Naive B cell (primary cell): ENCODE results near the gene PCNP. TPM values are rescaled to one million over a fixed set of nuclear protein-coding genes. Genes with fewer than 3 reads are reported as not detected.
"Not testable (repeated sequence)": the region's sequence is repeated elsewhere in the genome, so short reads cannot be mapped to it uniquely, and the experiment has no call there.

Experiments used
- ATAC-seq, 2 donors: fragments of 150-1000 bp; cut with Tn5 transposase; 2 replicates each; pipeline ENCODE4 v1.10.0; 2021; ENCODE audit warnings: low read depth in 2 of 2, mild to moderate bottlenecking in 2 of 2, moderate library complexity in 2 of 2
- DNase-seq: peaks from one replicate; pipeline ENCODE4 v3.0.0; 2022
- H3K27ac Mint-ChIP-seq, 6 donors: one replicate each; pipeline ENCODE4 v1.8.0; 2020 to 2022; ENCODE audit warnings: mild to moderate bottlenecking in 6 of 6, mixed read lengths in 6 of 6, moderate library complexity in 5 of 6, inconsistent platforms in 2 of 6
- H3K27me3 Mint-ChIP-seq, 3 donors: one replicate each; pipeline ENCODE4 v1.8.0; 2021 to 2022; ENCODE audit warnings: mixed read lengths in 3 of 3, mild to moderate bottlenecking in 1 of 3
- H3K36me3 Mint-ChIP-seq, 2 donors: one replicate each; pipeline ENCODE4 v1.8.0; 2020 to 2022; ENCODE audit warnings: mixed read lengths in 2 of 2, inconsistent platforms in 1 of 2, mild to moderate bottlenecking in 1 of 2
- H3K4me1 Mint-ChIP-seq, 3 donors: one replicate each; pipeline ENCODE4 v1.8.0; 2020 to 2022; ENCODE audit warnings: mixed read lengths in 3 of 3, inconsistent platforms in 1 of 3, mild to moderate bottlenecking in 1 of 3, moderate library complexity in 1 of 3
- H3K4me3 Mint-ChIP-seq, 8 donors: one replicate each; pipeline ENCODE4 v1.8.0; 2020 to 2022; ENCODE audit warnings: mild to moderate bottlenecking in 8 of 8, mixed read lengths in 8 of 8, moderate library complexity in 8 of 8, inconsistent platforms in 2 of 8
- H3K9me3 Mint-ChIP-seq, 7 donors: one replicate each; pipeline ENCODE4 v1.8.0; 2020 to 2022; ENCODE audit warnings: mixed read lengths in 7 of 7, mild to moderate bottlenecking in 5 of 7, inconsistent platforms in 2 of 7, moderate library complexity in 1 of 7
- polyA plus RNA-seq, 6 donors: library from polyadenylated mRNA; unstranded; fragments of 300-500 nt; fragmentation: Illumina TruSeq; gene quantifications; one replicate each; pipeline ENCODE4 v1.2.3, GENCODE V29; 2021; ENCODE audit warnings: low read depth in 6 of 6

Gene PCNP, protein sequence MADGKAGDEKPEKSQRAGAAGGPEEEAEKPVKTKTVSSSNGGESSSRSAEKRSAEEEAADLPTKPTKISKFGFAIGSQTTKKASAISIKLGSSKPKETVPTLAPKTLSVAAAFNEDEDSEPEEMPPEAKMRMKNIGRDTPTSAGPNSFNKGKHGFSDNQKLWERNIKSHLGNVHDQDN
- polyA plus RNA-seq, result 100 to 1,000 TPM; 100 to 187 (median 148) TPM

DNA sequence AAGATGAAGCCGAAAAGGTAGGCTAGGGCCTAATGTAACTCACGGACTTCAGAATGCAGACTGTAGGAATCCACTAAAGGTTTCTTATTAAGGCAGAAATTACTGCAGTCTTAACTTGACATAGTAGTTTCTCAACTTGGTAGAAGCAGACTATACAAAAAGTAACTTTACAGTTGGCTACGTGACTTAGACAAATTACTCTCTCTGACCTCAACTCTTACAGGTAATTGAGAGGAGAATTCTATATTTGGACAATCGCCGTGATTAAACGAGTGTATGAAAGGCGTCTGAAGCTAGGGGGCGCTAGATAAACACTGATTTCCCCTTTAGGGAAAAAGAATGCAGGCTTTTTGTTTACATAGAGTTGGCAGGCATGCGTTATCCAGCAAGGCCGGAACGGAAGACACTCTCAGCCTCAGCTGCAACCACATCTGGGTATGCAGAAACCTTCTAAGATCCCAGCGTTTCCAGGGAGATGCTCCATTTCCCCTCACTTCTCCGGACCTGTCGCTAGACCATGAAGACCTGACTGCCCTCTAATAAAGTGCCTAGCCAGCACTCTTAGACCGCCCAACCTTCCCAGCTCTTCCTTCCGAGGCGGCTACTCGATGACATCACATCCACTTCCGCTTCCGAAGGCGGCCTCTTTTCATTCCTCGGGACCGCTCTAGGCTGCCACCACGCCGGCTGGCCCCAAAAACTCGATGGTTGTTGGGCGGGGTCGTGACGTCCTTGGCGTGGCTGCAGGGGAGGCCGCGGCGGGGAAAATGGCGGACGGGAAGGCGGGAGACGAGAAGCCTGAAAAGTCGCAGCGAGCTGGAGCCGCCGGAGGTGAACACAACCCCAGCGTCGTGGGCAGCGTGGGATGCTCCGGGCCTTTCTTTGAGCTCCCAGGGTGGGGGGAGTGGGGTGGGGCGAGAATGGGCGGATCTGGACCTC lies at the start of gene PCNP:
Gene PCNP, plus strand, starts transcription at position 732 of the 939 bp plus-strand sequence. Its CDS starts 36 bp downstream, at position 768.
- peaks cover 31 to 49% (median 48%) of the 10 kb centered on the region in 3 donors for H3K4me1 Mint-ChIP-seq
- H3K27me3 Mint-ChIP-seq, result no peaks in the 10 kb centered on the region
- peak within 1 kb of the TSS; percentile 91 to 98 (median 96) for H3K4me3 Mint-ChIP-seq
- DNase-seq, result peak; percentile 99
- peak within 1 kb of the TSS; percentile 97 to 99 (median 98) for H3K27ac Mint-ChIP-seq
- H3K36me3 Mint-ChIP-seq, result no peaks in the 10 kb centered on the region
- no peaks in the 10 kb centered on the region for H3K9me3 Mint-ChIP-seq
- ATAC-seq, result peak; percentile 73 to 80

DNA sequence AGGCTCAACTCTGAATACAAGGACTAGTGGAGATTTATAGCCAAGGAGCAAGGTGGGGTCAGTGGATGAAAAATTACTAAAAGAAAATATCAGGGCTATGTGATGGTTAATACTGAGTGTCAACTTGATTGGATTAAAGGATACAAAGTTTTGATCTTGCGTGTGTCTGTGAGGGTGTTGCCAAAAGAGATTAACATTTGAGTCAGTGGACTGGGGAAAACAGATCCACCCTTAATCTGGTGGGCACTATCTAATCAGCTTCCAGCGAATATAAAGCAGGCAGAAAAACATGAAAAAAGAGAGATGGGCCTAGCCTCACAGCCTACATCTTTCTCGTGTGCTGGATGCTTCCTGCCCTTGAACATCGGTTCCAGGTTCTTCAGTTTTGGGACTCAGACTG lies 46.5 kb upstream of the PCNP start:
- no peak for DNase-seq
- Mint-ChIP-seq H3K27me3 (peaks cover 0 to 6% (median 0%) of the 10 kb centered on the region in 3 donors), H3K27ac (no peak overlapping the region), H3K9me3 (peaks cover 0 to 6% (median 4%) of the 10 kb centered on the region in 7 donors), H3K36me3 (peaks cover 0 to 4% of the 10 kb centered on the region in 2 donors), H3K4me3 (no peak overlapping the region), H3K4me1 (no peaks in the 10 kb centered on the region)
- ATAC-seq, result no peak

DNA sequence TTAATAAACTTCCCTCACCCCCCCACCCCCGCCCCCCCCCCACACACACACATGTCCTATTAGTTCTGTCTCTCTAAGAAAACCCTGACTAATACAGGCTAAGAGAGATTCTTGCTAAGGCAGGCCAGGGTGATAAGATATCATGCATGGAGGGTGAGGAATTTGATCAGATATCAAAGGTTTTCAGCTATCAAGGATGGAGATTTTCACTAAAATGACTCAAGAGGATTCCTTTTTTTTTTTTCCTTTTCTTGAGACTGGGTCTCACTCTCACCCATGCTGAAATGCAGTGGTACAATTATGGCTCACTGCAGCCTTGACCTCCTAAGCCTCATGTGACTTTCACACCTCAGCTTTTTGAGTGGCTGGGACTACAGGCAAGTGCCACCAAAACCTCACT lies 46.1 kb upstream of the PCNP start:
- Mint-ChIP-seq H3K36me3 (peaks cover 0 to 4% of the 10 kb centered on the region in 2 donors), H3K9me3 (peaks cover 0 to 6% (median 4%) of the 10 kb centered on the region in 7 donors), H3K4me3 (no peak overlapping the region), H3K27ac (no peak overlapping the region), H3K4me1 (no peaks in the 10 kb centered on the region), H3K27me3 (peaks cover 0 to 11% (median 2%) of the 10 kb centered on the region in 3 donors)
- ATAC-seq (no peak), DNase-seq (no peak)

DNA sequence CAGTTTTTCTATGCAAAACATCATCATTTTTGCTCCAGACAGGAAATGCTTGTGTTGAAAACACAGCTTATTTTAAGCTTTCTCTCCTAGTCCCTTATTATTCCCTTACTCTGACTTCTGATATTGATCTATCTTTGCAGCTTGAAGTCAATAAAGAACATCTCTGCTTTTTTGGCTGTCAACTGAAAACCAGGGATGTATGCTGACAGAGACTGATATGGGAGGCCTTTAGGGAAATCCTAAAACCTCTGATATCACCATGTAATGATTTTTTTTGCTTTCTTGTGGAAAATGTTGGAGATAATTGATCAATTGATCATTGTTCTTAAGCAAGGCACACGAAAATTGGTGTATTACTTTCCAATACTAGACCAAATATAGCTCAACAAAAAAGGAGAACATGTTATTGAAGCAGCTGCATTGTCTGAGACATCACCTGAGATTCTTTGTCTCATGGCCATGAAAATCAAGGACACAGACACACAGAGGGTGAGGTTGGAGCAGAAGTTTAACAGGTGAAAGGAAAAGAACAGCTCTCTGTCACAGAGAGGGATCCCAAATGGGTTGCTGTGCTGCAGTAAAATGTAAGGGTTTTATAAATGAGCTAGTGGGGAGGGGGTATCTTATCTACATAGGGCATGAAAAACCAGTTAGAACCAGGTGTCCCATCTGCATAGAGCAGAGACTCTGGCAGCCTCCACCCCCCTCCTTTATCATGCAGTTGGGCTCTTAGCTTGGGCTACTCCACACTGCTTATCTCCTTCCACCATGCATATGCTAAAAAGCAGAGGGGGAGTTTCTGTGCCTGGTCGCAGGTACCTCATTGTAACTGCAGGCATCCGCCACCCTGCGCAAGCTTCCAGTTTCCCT lies 43.9 kb upstream of the PCNP start:
- no peak overlapping the region for H3K4me3 Mint-ChIP-seq
- H3K27me3 Mint-ChIP-seq, result peaks cover 3 to 17% (median 6%) of the 10 kb centered on the region in 3 donors
- peaks cover 0 to 4% of the 10 kb centered on the region in 2 donors for H3K36me3 Mint-ChIP-seq
- H3K27ac Mint-ChIP-seq, result no peak overlapping the region
- no peak for ATAC-seq
- no peak for DNase-seq
- H3K9me3 Mint-ChIP-seq, result peaks cover 0 to 4% (median 3%) of the 10 kb centered on the region in 7 donors
- H3K4me1 Mint-ChIP-seq, result no peaks in the 10 kb centered on the region

DNA sequence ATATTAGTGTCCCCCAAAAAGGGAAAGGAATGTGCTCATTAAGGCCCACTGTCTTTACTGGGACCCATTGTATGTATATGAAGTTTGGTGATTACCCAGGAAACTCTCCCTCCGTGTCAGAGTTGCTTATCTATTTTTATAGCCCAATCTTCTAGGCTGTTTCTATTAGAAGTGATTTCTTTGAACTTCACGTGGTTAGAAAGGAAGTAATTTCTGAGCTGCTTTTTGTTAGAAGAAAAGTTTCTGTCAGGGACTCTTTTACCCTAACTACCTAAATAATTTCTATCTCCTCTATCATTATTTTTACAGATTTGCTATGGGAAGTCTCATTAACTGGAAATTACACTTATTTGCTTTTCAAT lies 43.3 kb upstream of the PCNP start:
- ATAC-seq, result no peak
- peaks cover 4 to 17% (median 6%) of the 10 kb centered on the region in 3 donors for H3K27me3 Mint-ChIP-seq
- H3K4me3 Mint-ChIP-seq, result no peak overlapping the region
- peaks cover 0 to 4% (median 2%) of the 10 kb centered on the region in 7 donors for H3K9me3 Mint-ChIP-seq
- no peaks in the 10 kb centered on the region for H3K4me1 Mint-ChIP-seq
- DNase-seq, result no peak
- no peak overlapping the region for H3K27ac Mint-ChIP-seq
- H3K36me3 Mint-ChIP-seq, result peaks cover 0 to 4% of the 10 kb centered on the region in 2 donors

DNA sequence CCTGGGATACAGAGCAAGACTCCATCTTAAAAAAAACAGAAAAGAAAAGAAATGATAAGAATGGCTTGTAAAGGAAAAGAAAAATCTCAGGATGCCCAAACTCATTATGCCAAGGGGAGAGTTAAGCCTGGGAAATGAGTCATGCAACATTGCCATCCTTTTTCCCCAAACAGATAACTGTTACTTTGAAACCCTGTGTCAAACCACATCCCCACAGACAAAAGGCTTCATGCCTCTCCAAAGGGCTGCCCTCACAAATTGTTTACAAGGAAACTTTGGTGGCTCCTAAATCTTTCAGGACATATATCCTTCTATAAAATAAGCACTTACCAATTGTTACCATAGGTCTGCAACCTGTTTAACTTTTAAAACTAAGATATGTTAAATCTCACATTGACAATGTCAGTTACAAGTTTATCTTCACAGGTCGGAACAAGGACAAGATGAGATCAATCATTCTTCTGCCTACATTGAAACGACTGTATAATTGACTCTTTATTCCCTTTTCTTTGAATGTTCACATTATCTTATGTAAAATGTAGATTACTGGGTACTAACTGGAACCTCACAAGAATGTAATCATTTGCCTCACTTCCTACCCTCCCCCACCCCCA lies 42.4 kb upstream of the PCNP start:
- no peak overlapping the region for H3K4me3 Mint-ChIP-seq
- H3K27ac Mint-ChIP-seq, result no peak overlapping the region
- H3K36me3 Mint-ChIP-seq, result peaks cover 0 to 4% of the 10 kb centered on the region in 2 donors
- peaks cover 0 to 4% (median 2%) of the 10 kb centered on the region in 7 donors for H3K9me3 Mint-ChIP-seq
- H3K27me3 Mint-ChIP-seq, result peaks cover 4 to 17% (median 10%) of the 10 kb centered on the region in 3 donors
- DNase-seq, result no peak
- ATAC-seq, result no peak
- H3K4me1 Mint-ChIP-seq, result no peaks in the 10 kb centered on the region

DNA sequence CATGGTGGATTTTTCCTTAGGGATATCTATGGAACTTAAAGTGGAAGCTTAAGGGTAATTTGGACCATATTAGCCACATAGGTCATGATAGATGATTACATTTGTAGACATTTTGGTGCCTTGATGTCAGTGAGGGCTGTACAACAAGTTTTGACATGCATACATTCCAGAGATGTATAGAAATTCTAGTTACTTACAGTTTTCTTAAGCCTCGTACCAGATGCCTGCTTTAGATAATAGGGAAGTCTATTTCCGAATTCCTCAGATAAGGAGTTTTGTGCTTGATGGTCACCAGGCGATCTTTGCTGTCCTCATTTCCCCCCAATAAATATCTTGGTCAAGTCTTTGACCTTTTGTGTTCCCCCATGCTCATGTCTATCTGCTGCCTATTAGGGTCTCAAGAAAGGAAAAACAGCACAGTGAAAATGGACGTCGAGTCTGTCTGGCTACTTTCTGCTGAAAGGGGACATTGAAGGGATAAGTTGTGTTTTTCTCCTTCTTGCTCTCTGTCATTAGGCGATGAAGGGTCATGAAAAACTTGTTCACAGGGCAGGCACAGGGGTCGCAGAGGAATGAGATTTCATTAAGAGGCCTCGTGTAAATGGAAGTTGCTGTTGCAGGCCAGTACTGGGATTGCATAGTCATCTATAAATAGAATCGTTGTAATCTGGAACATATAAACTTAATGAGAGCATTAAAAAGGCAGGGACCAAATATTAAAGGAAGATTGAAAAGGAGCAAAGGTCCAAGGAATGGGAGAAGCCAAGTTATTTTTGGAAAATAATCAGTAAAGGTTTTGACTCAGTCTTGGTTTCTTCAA lies 41.0 kb upstream of the PCNP start:
- peaks cover 4 to 17% (median 10%) of the 10 kb centered on the region in 3 donors for H3K27me3 Mint-ChIP-seq
- peaks cover 0 to 4% of the 10 kb centered on the region in 2 donors for H3K36me3 Mint-ChIP-seq
- peaks cover 0 to 4% (median 2%) of the 10 kb centered on the region in 7 donors for H3K9me3 Mint-ChIP-seq
- peaks cover 4 to 12% (median 8%) of the 10 kb centered on the region in 3 donors for H3K4me1 Mint-ChIP-seq
- ATAC-seq (no peak), DNase-seq (no peak)
- H3K4me3 Mint-ChIP-seq, result no peak overlapping the region
- H3K27ac Mint-ChIP-seq, result no peak overlapping the region

DNA sequence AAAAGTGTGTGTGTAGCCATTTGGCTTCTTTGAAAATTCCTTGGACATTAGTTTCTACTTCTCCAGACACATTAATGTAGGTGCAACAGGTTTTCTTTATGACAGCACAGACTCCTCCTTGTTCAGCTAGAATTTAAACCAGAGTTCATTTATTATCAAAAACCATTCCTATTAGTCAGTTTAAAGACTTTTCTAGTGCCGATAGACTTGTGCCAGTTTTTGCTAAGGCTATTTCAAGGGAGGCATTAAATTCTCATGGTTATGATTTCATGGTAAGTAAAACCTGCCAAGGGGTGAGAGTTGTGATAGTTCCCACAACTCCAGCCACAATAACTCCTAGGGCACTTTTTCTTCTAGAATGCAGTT lies 40.4 kb upstream of the PCNP start:
- Mint-ChIP-seq H3K27me3 (peaks cover 4 to 17% (median 10%) of the 10 kb centered on the region in 3 donors), H3K27ac (no peak overlapping the region), H3K4me1 (peaks cover 4 to 15% (median 8%) of the 10 kb centered on the region in 3 donors), H3K36me3 (peaks cover 0 to 4% of the 10 kb centered on the region in 2 donors), H3K4me3 (no peak overlapping the region), H3K9me3 (peaks cover 0 to 4% (median 2%) of the 10 kb centered on the region in 7 donors)
- ATAC-seq (no peak), DNase-seq (no peak)

DNA sequence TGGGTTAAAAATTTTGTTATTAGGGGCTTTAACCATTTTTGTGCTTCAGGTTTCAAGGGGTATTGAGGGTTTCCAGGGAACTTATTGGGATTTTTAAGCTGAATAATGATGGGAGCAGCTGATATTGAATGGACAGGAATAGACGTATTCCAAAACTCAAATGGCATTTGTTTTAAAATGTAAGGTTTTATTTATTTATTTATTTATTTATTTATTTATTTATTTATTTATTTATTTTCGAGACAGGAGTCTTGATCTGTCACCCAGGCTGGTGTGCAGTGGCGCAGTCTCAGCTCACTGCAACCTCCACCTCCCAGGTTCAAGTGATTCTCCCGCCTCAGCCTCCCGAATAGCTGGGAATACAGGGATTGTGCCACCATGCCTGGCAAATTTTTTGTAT lies 38.8 kb upstream of the PCNP start:
- Mint-ChIP-seq H3K4me1 (peaks cover 4 to 15% (median 8%) of the 10 kb centered on the region in 3 donors), H3K9me3 (peaks cover 0 to 2% (median 0%) of the 10 kb centered on the region in 7 donors), H3K4me3 (no peak overlapping the region), H3K27ac (no peak overlapping the region), H3K36me3 (peaks cover 0 to 4% of the 10 kb centered on the region in 2 donors), H3K27me3 (peaks cover 4 to 25% (median 24%) of the 10 kb centered on the region in 3 donors)
- DNase-seq, result no peak
- no peak for ATAC-seq

DNA sequence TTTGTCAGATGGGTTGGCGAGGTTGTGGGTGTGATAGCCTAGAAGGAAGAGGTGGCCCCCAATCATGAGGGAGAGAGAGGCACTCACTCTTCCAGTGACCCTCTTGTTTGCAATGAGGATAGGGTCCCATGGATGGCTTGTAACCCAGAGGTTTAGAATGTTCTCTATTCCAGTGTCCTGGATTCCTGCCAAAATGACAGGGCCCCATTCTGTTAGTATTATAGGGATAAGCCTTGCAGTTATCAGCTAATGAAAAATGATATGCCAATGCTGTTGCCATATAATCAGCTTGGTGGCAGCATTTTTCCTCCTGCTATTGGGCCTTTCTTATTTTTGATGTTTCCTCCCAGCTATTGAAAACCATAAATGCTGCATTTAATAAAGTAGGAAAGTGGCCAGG lies 37.7 kb upstream of the PCNP start:
- H3K27ac Mint-ChIP-seq, result peak overlapping the region in 1 of 6 donors; percentile 73
- peaks cover 4 to 15% (median 8%) of the 10 kb centered on the region in 3 donors for H3K4me1 Mint-ChIP-seq
- H3K4me3 Mint-ChIP-seq, result no peak overlapping the region
- no peak for DNase-seq
- no peak for ATAC-seq
- H3K36me3 Mint-ChIP-seq, result no peaks in the 10 kb centered on the region
- H3K27me3 Mint-ChIP-seq, result peaks cover 4 to 28% (median 25%) of the 10 kb centered on the region in 3 donors
- no peaks in the 10 kb centered on the region for H3K9me3 Mint-ChIP-seq

DNA sequence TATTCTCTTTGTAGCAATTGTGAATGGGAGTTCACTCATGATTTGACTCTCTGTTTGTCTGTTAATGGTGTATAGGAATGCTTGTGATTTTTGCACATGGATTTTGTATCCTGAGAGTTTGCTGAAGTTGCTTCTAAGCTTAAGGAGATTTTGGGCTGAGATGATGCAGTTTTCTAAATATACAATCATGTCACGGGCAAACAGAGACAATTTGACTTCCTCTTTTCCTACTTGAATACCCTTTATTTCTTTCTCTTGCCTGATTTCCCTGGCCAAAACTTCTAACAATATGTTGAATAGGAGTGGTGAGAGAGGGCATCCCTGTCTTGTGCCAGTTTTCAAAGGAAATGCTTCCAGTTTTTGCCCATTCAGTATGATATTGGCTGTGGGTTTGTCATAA lies 37.0 kb upstream of the PCNP start:
- H3K4me3 Mint-ChIP-seq, DNase-seq, H3K36me3 Mint-ChIP-seq, H3K9me3 Mint-ChIP-seq, ATAC-seq: not testable (repeated sequence)
- Mint-ChIP-seq H3K4me1 (peaks cover 4 to 15% (median 8%) of the 10 kb centered on the region in 3 donors), H3K27ac (peak overlapping the region in 2 of 6 donors; percentile 63 to 70), H3K27me3 (peaks cover 6 to 28% (median 24%) of the 10 kb centered on the region in 3 donors)

DNA sequence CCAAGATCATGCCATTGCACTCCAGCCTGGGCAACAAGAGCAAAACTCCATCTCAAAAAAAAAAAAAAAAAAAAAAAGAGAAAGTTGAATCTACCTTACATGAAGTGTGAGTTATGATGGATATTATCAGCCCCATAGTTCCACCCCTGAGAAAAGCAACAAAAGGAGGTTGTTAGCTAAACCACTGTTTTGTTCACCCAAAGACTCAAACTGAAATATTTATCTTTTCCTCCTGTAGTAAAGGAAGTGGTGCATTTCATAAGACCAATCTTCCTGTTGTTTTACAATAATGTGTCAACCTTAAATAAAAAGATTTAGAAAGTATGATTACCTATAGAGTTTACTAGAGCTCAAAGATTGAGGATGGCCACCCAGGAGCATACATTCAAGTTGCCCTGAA lies 31.0 kb upstream of the PCNP start:
- Mint-ChIP-seq H3K4me1 (peaks cover 0 to 3% (median 0%) of the 10 kb centered on the region in 3 donors), H3K4me3 (no peak overlapping the region), H3K36me3 (no peaks in the 10 kb centered on the region), H3K27me3 (peaks cover 8 to 26% (median 16%) of the 10 kb centered on the region in 3 donors), H3K9me3 (no peaks in the 10 kb centered on the region), H3K27ac (no peak overlapping the region)
- DNase-seq (no peak), ATAC-seq (no peak)
